Naive thymus-derived CD8-positive, alpha-beta T cell (primary cell): ENCODE measurements around the gene DUSP16. TPM values are rescaled to one million over a fixed set of nuclear protein-coding genes. Genes with fewer than 3 reads are reported as not detected.

Experiments used
- ATAC-seq, 2 donors: fragments of 150-1000 bp; cut with Tn5 transposase in 1 of 2; sonication (Bioruptor Pico), chemical (Tn5 transposase) in 1 of 2; 1 replicate in 1 of 2; 2 replicates in 1 of 2; pipeline ENCODE4 v1.10.0; 2021; ENCODE audit warnings: mild to moderate bottlenecking in 2 of 2, moderate library complexity in 2 of 2
- POLR2A ChIA-PET: fragments of 350-600 bp; sonication (Branson Sonifier 250); formaldehyde crosslinking; loops from one replicate; lab custom pipeline; 2021; ENCODE audit warnings: antibody characterized with exemption; lab: Charles Lee
- DNase-seq, 10 donors: peaks; one replicate each; pipeline versions ENCODE4 v3.0.0 to v3.0.0-alpha.2; 2020 to 2022
- H3K27ac Mint-ChIP-seq, 10 donors: one replicate each; pipeline ENCODE4 v1.8.0; 2020 to 2022; ENCODE audit warnings: mild to moderate bottlenecking in 10 of 10, mixed read lengths in 10 of 10, moderate library complexity in 4 of 10, inconsistent platforms in 1 of 10
- H3K27me3 Mint-ChIP-seq, 5 donors: one replicate each; pipeline ENCODE4 v1.8.0; 2021 to 2022; ENCODE audit warnings: mixed read lengths in 5 of 5
- H3K36me3 Mint-ChIP-seq, 3 donors: one replicate each; pipeline ENCODE4 v1.8.0; 2020 to 2022; ENCODE audit warnings: mixed read lengths in 3 of 3, mild to moderate bottlenecking in 2 of 3, inconsistent platforms in 1 of 3
- H3K4me1 Mint-ChIP-seq, 4 donors: one replicate each; pipeline ENCODE4 v1.8.0; 2021 to 2022; ENCODE audit warnings: mixed read lengths in 4 of 4
- H3K4me3 Mint-ChIP-seq, 10 donors: one replicate each; pipeline ENCODE4 v1.8.0; 2020 to 2022; ENCODE audit warnings: mild to moderate bottlenecking in 10 of 10, mixed read lengths in 10 of 10, moderate library complexity in 6 of 10, inconsistent platforms in 1 of 10
- H3K9me3 Mint-ChIP-seq, 9 donors: one replicate each; pipeline ENCODE4 v1.8.0; 2020 to 2022; ENCODE audit warnings: mixed read lengths in 9 of 9, mild to moderate bottlenecking in 3 of 9, inconsistent platforms in 1 of 9, moderate library complexity in 1 of 9
- polyA plus RNA-seq, 3 donors: library from polyadenylated mRNA; unstranded; fragments of 300-500 nt; fragmentation: Illumina TruSeq; gene quantifications; one replicate each; pipeline ENCODE4 v1.2.3, GENCODE V29; 2021
- total RNA-seq, 8 experiments: library from RNA in 2 of 8; stranded (reverse) in 2 of 8; gene quantifications; one replicate each; pipeline ENCODE4 v1.2.3 and lab custom pipeline; 2021 to 2026

Gene DUSP16
- total and polyA plus RNA-seq, 5 experiments from 2014 or later = 4.5 to 30.4 (median 4.7) TPM

GRCh38 chr12:12441843-12442461 is 120.7 kb downstream of the DUSP16 start:
- Mint-ChIP-seq H3K36me3 (peaks cover 4 to 9% (median 5%) of the 10 kb centered on the region in 3 donors), H3K27ac (peak overlapping the region; percentile 93 to 99 (median 98)), H3K4me3 (peak overlapping the region; percentile 24 to 83 (median 74)), H3K27me3 (no peaks in the 10 kb centered on the region), H3K9me3 (peaks cover 0 to 5% (median 0%) of the 10 kb centered on the region in 9 donors), H3K4me1 (peaks cover 32 to 77% (median 59%) of the 10 kb centered on the region in 4 donors)
- POLR2A ChIA-PET = interaction anchor here (0.9 to 3.5 kb wide), 13 partner anchors 9 to 295 kb away, joined by 3 to 44 read pairs (median 4); partner anchors contain the start of gene DUSP16
- peak; percentile 29 to 90 (median 78) for DNase-seq
- peak; percentile 80 for ATAC-seq

GRCh38 chr12:12441429-12441807 is 121.2 kb downstream of the DUSP16 start:
- Mint-ChIP-seq H3K4me1 (peaks cover 31 to 71% (median 55%) of the 10 kb centered on the region in 4 donors), H3K36me3 (peaks cover 7 to 14% (median 11%) of the 10 kb centered on the region in 3 donors), H3K9me3 (peaks cover 0 to 5% (median 0%) of the 10 kb centered on the region in 9 donors), H3K27ac (peak overlapping the region; percentile 93 to 99 (median 98)), H3K27me3 (no peaks in the 10 kb centered on the region), H3K4me3 (peak overlapping the region; percentile 24 to 83 (median 74))
- no peak for DNase-seq
- POLR2A ChIA-PET = interaction anchor here (0.7 to 3.5 kb wide), 13 partner anchors 9 to 296 kb away, joined by 3 to 44 read pairs (median 4); partner anchors contain the start of gene DUSP16
- peak; percentile 4 to 13 for ATAC-seq

GRCh38 chr12:12440784-12441428 is 121.8 kb downstream of the DUSP16 start:
- no peak for ATAC-seq
- Mint-ChIP-seq H3K9me3 (peaks cover 0 to 5% (median 0%) of the 10 kb centered on the region in 9 donors), H3K27me3 (no peaks in the 10 kb centered on the region), H3K4me1 (peaks cover 30 to 68% (median 55%) of the 10 kb centered on the region in 4 donors), H3K4me3 (peak overlapping the region; percentile 37 to 83 (median 74)), H3K36me3 (peaks cover 7 to 17% (median 16%) of the 10 kb centered on the region in 3 donors), H3K27ac (peak overlapping the region; percentile 93 to 99 (median 98))
- peak in 1 of 10 donors; percentile 18 for DNase-seq
- POLR2A ChIA-PET = interaction anchor here (0.7 to 3.5 kb wide), 6 partner anchors 10 to 122 kb away, joined by 3 to 44 read pairs (median 4); partner anchors contain the start of gene DUSP16

GRCh38 chr12:12439636-12440035 is 123.0 kb downstream of the DUSP16 start:
- H3K27me3 Mint-ChIP-seq = no peaks in the 10 kb centered on the region
- H3K36me3 Mint-ChIP-seq = peaks cover 7 to 22% (median 20%) of the 10 kb centered on the region in 3 donors
- DNase-seq (peak in 1 of 10 donors; percentile 20), ATAC-seq (no peak)
- POLR2A ChIA-PET = interaction anchor here (1.5 kb wide), 1 partner anchor 43 kb away, joined by 5 read pairs; no protein-coding TSS in a partner anchor
- H3K27ac Mint-ChIP-seq = peak overlapping the region; percentile 93 to 99 (median 98)
- H3K4me1 Mint-ChIP-seq = peaks cover 29 to 61% (median 55%) of the 10 kb centered on the region in 4 donors
- H3K9me3 Mint-ChIP-seq = peaks cover 0 to 5% (median 0%) of the 10 kb centered on the region in 9 donors
- peak overlapping the region in 6 of 10 donors; percentile 29 to 79 (median 50) for H3K4me3 Mint-ChIP-seq

- H3K4me1 Mint-ChIP-seq = peaks cover 24 to 53% (median 35%) of the 10 kb centered on the region in 4 donors
- DNase-seq = no peak
- ATAC-seq = no peak
- H3K36me3 Mint-ChIP-seq = peaks cover 7 to 26% (median 23%) of the 10 kb centered on the region in 3 donors
- H3K27me3 Mint-ChIP-seq = no peaks in the 10 kb centered on the region
- H3K9me3 Mint-ChIP-seq = peaks cover 0 to 5% (median 0%) of the 10 kb centered on the region in 9 donors
- H3K4me3 Mint-ChIP-seq = no peak overlapping the region
- H3K27ac Mint-ChIP-seq = peak overlapping the region in 2 of 10 donors; percentile 21 to 38
- POLR2A ChIA-PET = interaction anchor here (1.2 kb wide), 1 partner anchor 8 kb away, joined by 3 read pairs; no protein-coding TSS in a partner anchor
These were observed 125.8 kb downstream of the DUSP16 start for GRCh38 chr12:12436831-12437345.

GRCh38 chr12:12433203-12433731 is 129.4 kb downstream of the DUSP16 start:
- H3K4me3 Mint-ChIP-seq = no peak overlapping the region
- DNase-seq (no peak), ATAC-seq (no peak)
- H3K4me1 Mint-ChIP-seq = peaks cover 11 to 35% (median 18%) of the 10 kb centered on the region in 4 donors
- H3K36me3 Mint-ChIP-seq = peaks cover 7 to 26% (median 26%) of the 10 kb centered on the region in 3 donors
- H3K9me3 Mint-ChIP-seq = peaks cover 0 to 5% (median 0%) of the 10 kb centered on the region in 9 donors
- no peaks in the 10 kb centered on the region for H3K27me3 Mint-ChIP-seq
- H3K27ac Mint-ChIP-seq = peak overlapping the region in 5 of 10 donors; percentile 25 to 87 (median 74)
- POLR2A ChIA-PET = interaction anchor here (0.6 to 1.1 kb wide), 3 partner anchors 10 to 50 kb away, joined by 3 to 4 read pairs (median 3); no protein-coding TSS in a partner anchor

GRCh38 chr12:12432364-12432763 is 130.3 kb downstream of the DUSP16 start:
- peaks cover 7 to 28% (median 25%) of the 10 kb centered on the region in 3 donors for H3K36me3 Mint-ChIP-seq
- POLR2A ChIA-PET = no interaction called here
- H3K27me3 Mint-ChIP-seq = no peaks in the 10 kb centered on the region
- peaks cover 0 to 5% (median 0%) of the 10 kb centered on the region in 9 donors for H3K9me3 Mint-ChIP-seq
- DNase-seq (no peak), ATAC-seq (no peak)
- no peak overlapping the region for H3K4me3 Mint-ChIP-seq
- H3K4me1 Mint-ChIP-seq = peaks cover 11 to 30% (median 17%) of the 10 kb centered on the region in 4 donors
- peak overlapping the region in 2 of 10 donors; percentile 68 to 74 for H3K27ac Mint-ChIP-seq

GRCh38 chr12:12428961-12429657 is 133.6 kb downstream of the DUSP16 start:
- H3K36me3 Mint-ChIP-seq = peaks cover 9 to 16% (median 14%) of the 10 kb centered on the region in 3 donors
- H3K4me1 Mint-ChIP-seq = peaks cover 13 to 32% (median 19%) of the 10 kb centered on the region in 4 donors
- peaks cover under 1 to 15% (median 7%) of the 10 kb centered on the region in 9 donors for H3K9me3 Mint-ChIP-seq
- no peak overlapping the region for H3K4me3 Mint-ChIP-seq
- no peak for ATAC-seq
- H3K27ac Mint-ChIP-seq = peak overlapping the region in 5 of 10 donors; percentile 21 to 73 (median 40)
- POLR2A ChIA-PET = interaction anchor here (0.6 kb wide), 1 partner anchor 73 kb away, joined by 5 read pairs; no protein-coding TSS in a partner anchor
- H3K27me3 Mint-ChIP-seq = no peaks in the 10 kb centered on the region
- DNase-seq = no peak

- H3K4me3 Mint-ChIP-seq = no peak overlapping the region
- no peak for ATAC-seq
- H3K4me1 Mint-ChIP-seq = peaks cover 14 to 24% (median 19%) of the 10 kb centered on the region in 4 donors
- H3K9me3 Mint-ChIP-seq = peaks cover 4 to 25% (median 13%) of the 10 kb centered on the region in 9 donors
- H3K36me3 Mint-ChIP-seq = peaks cover 18 to 24% (median 23%) of the 10 kb centered on the region in 3 donors
- H3K27me3 Mint-ChIP-seq = no peaks in the 10 kb centered on the region
- POLR2A ChIA-PET = interaction anchor here (0.6 kb wide), 1 partner anchor 10 kb away, joined by 3 read pairs; no protein-coding TSS in a partner anchor
- DNase-seq = no peak
- peak overlapping the region in 1 of 10 donors; percentile 40 for H3K27ac Mint-ChIP-seq
These were observed 134.6 kb downstream of the DUSP16 start for GRCh38 chr12:12428047-12428446.

GRCh38 chr12:12427568-12427967 is 135.1 kb downstream of the DUSP16 start:
- POLR2A ChIA-PET = interaction anchor here (0.6 kb wide), 1 partner anchor 9 kb away, joined by 3 read pairs; no protein-coding TSS in a partner anchor
- no peak overlapping the region for H3K4me3 Mint-ChIP-seq
- peaks cover 10 to 21% (median 16%) of the 10 kb centered on the region in 4 donors for H3K4me1 Mint-ChIP-seq
- no peak for DNase-seq
- no peaks in the 10 kb centered on the region for H3K27me3 Mint-ChIP-seq
- peaks cover 4 to 26% (median 13%) of the 10 kb centered on the region in 9 donors for H3K9me3 Mint-ChIP-seq
- H3K27ac Mint-ChIP-seq = no peak overlapping the region
- ATAC-seq = no peak
- H3K36me3 Mint-ChIP-seq = peaks cover 18 to 26% (median 20%) of the 10 kb centered on the region in 3 donors

GRCh38 chr12:12425616-12426015 is 137.0 kb downstream of the DUSP16 start:
- Mint-ChIP-seq H3K27ac (peak overlapping the region in 2 of 10 donors; percentile 6 to 14), H3K36me3 (peaks cover 25 to 41% (median 29%) of the 10 kb centered on the region in 3 donors), H3K27me3 (no peaks in the 10 kb centered on the region), H3K9me3 (peaks cover 6 to 43% (median 19%) of the 10 kb centered on the region in 9 donors), H3K4me3 (no peak overlapping the region), H3K4me1 (peaks cover 9 to 18% (median 11%) of the 10 kb centered on the region in 4 donors)
- no peak for ATAC-seq
- POLR2A ChIA-PET = no interaction called here
- no peak for DNase-seq
